ENCODE results near the gene RAB11FIP4. TPM values are rescaled to one million over a fixed set of nuclear protein-coding genes. Genes with fewer than 3 reads are reported as not detected.
"Not testable (repeated sequence)": the region's sequence is repeated elsewhere in the genome, so short reads cannot be mapped to it uniquely, and the experiment has no call there.

The RAB11FIP4 gene
- total and polyA plus RNA-seq, 4 donors, result 1.5 to 16.0 (median 3.3) TPM

DNA sequence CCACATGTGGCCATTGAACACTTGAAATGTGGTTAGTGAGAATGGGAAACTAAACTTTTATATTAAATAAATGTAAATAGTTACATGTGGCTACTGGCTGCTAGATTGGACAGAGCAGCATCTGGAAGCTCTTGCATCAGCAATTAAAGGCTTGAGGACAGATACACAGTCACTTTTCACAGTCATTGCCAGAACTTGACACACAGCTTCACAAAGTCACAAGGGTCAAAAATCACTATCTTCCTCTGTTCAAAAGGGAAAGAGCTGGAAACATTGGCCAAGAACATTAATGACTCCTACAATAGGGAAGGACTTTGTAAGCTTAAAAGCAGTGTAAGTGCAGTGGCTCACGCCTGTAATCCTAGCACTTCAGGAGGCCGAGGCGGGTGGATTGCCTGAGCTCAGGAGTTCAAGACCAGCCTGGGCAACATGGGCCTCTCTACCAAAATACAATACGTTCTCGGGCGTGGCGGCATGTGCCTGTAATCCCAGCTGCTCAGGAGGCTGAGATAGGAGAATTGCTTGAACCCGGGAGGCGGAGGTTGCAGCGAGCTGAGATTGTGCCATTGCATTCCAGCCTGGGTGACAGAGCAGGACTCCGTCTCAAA lies 8.7 kb upstream of the RAB11FIP4 start:
- not testable (repeated sequence) for H3K4me3 ChIP-seq (ENCODE audit: low read depth in 1 of 3, low read length in 3 of 3); DNase-seq (ENCODE audit: low spot score); H3K27me3 ChIP-seq (ENCODE audit: control insufficient read depth in 4 of 4, insufficient read depth in 4 of 4, low read length in 3 of 4); H3K4me1 ChIP-seq (ENCODE audit: control insufficient read depth in 4 of 4, insufficient read depth in 4 of 4, low read length in 3 of 4); H3K36me3 ChIP-seq (ENCODE audit: control insufficient read depth in 4 of 4, insufficient read depth in 3 of 4, low read depth in 1 of 4, low read length in 3 of 4); H3K9me3 ChIP-seq (ENCODE audit: control insufficient read depth in 4 of 4, low read length in 3 of 4); H3K9ac ChIP-seq (ENCODE audit: low read depth in 1 of 2, low read length in 2 of 2); H3K27ac ChIP-seq (ENCODE audit: low read depth in 1 of 2, low read length in 2 of 2)
- 98% methylated on average over 11 of the region's 11 CpGs for WGBS

- not testable (repeated sequence) for H3K9me3 ChIP-seq (ENCODE audit: control insufficient read depth in 4 of 4, low read length in 3 of 4); H3K36me3 ChIP-seq (ENCODE audit: control insufficient read depth in 4 of 4, insufficient read depth in 3 of 4, low read depth in 1 of 4, low read length in 3 of 4); DNase-seq (ENCODE audit: low spot score); H3K4me3 ChIP-seq (ENCODE audit: low read depth in 1 of 3, low read length in 3 of 3); H3K4me1 ChIP-seq (ENCODE audit: control insufficient read depth in 4 of 4, insufficient read depth in 4 of 4, low read length in 3 of 4); H3K9ac ChIP-seq (ENCODE audit: low read depth in 1 of 2, low read length in 2 of 2); H3K27me3 ChIP-seq (ENCODE audit: control insufficient read depth in 4 of 4, insufficient read depth in 4 of 4, low read length in 3 of 4); H3K27ac ChIP-seq (ENCODE audit: low read depth in 1 of 2, low read length in 2 of 2)
- 94% methylated on average over 6 of the region's 6 CpGs for WGBS
Observed at GRCh38 chr17:31383488-31383887, 8.0 kb upstream of the RAB11FIP4 start.

GRCh38 chr17:31385428-31386285 lies 5.8 kb upstream of the RAB11FIP4 start:
- no peaks in the 10 kb centered on the region for H3K4me1 ChIP-seq (ENCODE audit: control insufficient read depth in 4 of 4, insufficient read depth in 4 of 4, low read length in 3 of 4)
- no peaks in the 10 kb centered on the region for H3K27me3 ChIP-seq (ENCODE audit: control insufficient read depth in 4 of 4, insufficient read depth in 4 of 4, low read length in 3 of 4)
- no peak overlapping the region for H3K27ac ChIP-seq (ENCODE audit: low read depth in 1 of 2, low read length in 2 of 2)
- H3K9ac ChIP-seq (ENCODE audit: low read depth in 1 of 2, low read length in 2 of 2), result no peak overlapping the region
- no peaks in the 10 kb centered on the region for H3K9me3 ChIP-seq (ENCODE audit: control insufficient read depth in 4 of 4, low read length in 3 of 4)
- TF ChIP-seq CTCF (IDR thresholded peaks at IDR 0.05; ENCODE audit: low read depth, low read length, missing input control) (no peak), RAD21 (IDR thresholded peaks at IDR 0.05) (no peak), MAX (IDR thresholded peaks at IDR 0.05) (no peak), FOXA1 (IDR thresholded peaks at IDR 0.05) (no peak), GABPA (IDR thresholded peaks at IDR 0.05 in 1 of 2, conservative IDR thresholded peaks at IDR 0.05 in 1 of 2) (no peak), JUND (IDR thresholded peaks at IDR 0.05) (no peak), SP1 (IDR thresholded peaks at IDR 0.05) (no peak), REST (IDR thresholded peaks at IDR 0.05) (no peak), FOXA2 (IDR thresholded peaks at IDR 0.05) (no peak), HNF4G (IDR thresholded peaks at IDR 0.05) (no peak), EGR1 (IDR thresholded peaks at IDR 0.05; ENCODE audit: low read depth in 2 of 2) (no peak), HNF4A (conservative IDR thresholded peaks at IDR 0.05) (no peak), NR2F2 (IDR thresholded peaks at IDR 0.05) (no peak), TAF1 (conservative IDR thresholded peaks at IDR 0.05) (no peak), RXRA (IDR thresholded peaks at IDR 0.05) (no peak), YY1 (IDR thresholded peaks at IDR 0.05) (no peak)
- TF ChIP-seq, protein P1, sequence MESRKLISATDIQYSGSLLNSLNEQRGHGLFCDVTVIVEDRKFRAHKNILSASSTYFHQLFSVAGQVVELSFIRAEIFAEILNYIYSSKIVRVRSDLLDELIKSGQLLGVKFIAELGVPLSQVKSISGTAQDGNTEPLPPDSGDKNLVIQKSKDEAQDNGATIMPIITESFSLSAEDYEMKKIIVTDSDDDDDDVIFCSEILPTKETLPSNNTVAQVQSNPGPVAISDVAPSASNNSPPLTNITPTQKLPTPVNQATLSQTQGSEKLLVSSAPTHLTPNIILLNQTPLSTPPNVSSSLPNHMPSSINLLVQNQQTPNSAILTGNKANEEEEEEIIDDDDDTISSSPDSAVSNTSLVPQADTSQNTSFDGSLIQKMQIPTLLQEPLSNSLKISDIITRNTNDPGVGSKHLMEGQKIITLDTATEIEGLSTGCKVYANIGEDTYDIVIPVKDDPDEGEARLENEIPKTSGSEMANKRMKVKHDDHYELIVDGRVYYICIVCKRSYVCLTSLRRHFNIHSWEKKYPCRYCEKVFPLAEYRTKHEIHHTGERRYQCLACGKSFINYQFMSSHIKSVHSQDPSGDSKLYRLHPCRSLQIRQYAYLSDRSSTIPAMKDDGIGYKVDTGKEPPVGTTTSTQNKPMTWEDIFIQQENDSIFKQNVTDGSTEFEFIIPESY (IDR thresholded peaks at IDR 0.05), result no peak
- TF ChIP-seq, protein P2, sequence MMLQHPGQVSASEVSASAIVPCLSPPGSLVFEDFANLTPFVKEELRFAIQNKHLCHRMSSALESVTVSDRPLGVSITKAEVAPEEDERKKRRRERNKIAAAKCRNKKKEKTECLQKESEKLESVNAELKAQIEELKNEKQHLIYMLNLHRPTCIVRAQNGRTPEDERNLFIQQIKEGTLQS (IDR thresholded peaks at IDR 0.05), result no peak
- no peak overlapping the region for H3K4me3 ChIP-seq (ENCODE audit: low read depth in 1 of 3, low read length in 3 of 3)
- peaks cover 0 to 4% (median under 1%) of the 10 kb centered on the region in 4 donors for H3K36me3 ChIP-seq (ENCODE audit: control insufficient read depth in 4 of 4, insufficient read depth in 3 of 4, low read depth in 1 of 4, low read length in 3 of 4)
- DNase-seq (ENCODE audit: low spot score), result no peak
- 89% methylated on average over 7 of the region's 7 CpGs for WGBS

All from liver (tissue), 9 donors.